Measurements from ENCODE around the gene PIK3C2G. TPM values are rescaled to one million over a fixed set of nuclear protein-coding genes. Genes with fewer than 3 reads are reported as not detected.

Gene PIK3C2G
- total and polyA plus RNA-seq, 10 of the 15 experiments (the other 5 are each of a cell fraction or from before 2014, with no cell fraction given), result not detected

- Histone ChIP-seq H3K36me3 (ENCODE audit: control insufficient read depth in 2 of 2, insufficient read depth in 2 of 2, low read length in 1 of 2) (no peaks in the 10 kb centered on the region), H4K20me1 (ENCODE audit: control insufficient read depth, insufficient read depth) (no peaks in the 10 kb centered on the region), H3K27ac (ENCODE audit: control insufficient read depth, insufficient read depth) (no peak overlapping the region), H3K9me3 (replicated peaks; ENCODE audit: control insufficient read depth, insufficient read depth, low read length) (no peaks in the 10 kb centered on the region), H3K79me2 (ENCODE audit: control insufficient read depth, insufficient read depth, low read length) (no peaks in the 10 kb centered on the region), H3K4me1 (ENCODE audit: control insufficient read depth, insufficient read depth, low read length) (no peaks in the 10 kb centered on the region), H2AFZ (ENCODE audit: control insufficient read depth, low read depth, low read length) (no peak overlapping the region), H3K4me2 (ENCODE audit: control insufficient read depth, insufficient read depth) (no peak overlapping the region), H3K9ac (ENCODE audit: control insufficient read depth, insufficient read depth, low read length) (no peak overlapping the region), H3K4me3 (no peak overlapping the region), H3K27me3 (replicated peaks in 1 of 2; ENCODE audit: control insufficient read depth in 2 of 2, insufficient read depth in 2 of 2, low read length in 1 of 2) (no peaks in the 10 kb centered on the region)
- POLR2A ChIA-PET, result no interaction called here
- intact Hi-C loops (cut with micrococcal nuclease; ENCODE audit: unreplicated experiment) (no loop called here), in situ Hi-C loops (cut with MboI) (no loop called here)
- no peak for ATAC-seq
- BruUV-seq (replicated peaks), result no TSS peak
- FAIRE-seq, result no peak
- WGBS (ENCODE audit: insufficient coverage, insufficient replicate concordance, low lambda C conversion rate, missing lambda C conversion rate), result 62% methylated on average over 6 of the region's 6 CpGs
- DNase-seq (ENCODE audit: low read depth, low spot score), result no peak
- RAD21 ChIA-PET (ENCODE audit: unreplicated experiment), result no interaction called here
- SMC1A ChIA-PET (ENCODE audit: uncharacterized antibody, unreplicated experiment), result no interaction called here
- CTCF ChIA-PET, result no interaction called here
- TF ChIP-seq NFXL1 (IDR thresholded peaks at IDR 0.05; ENCODE audit: borderline replicate concordance), result no peak
- TF ChIP-seq DPF2 (IDR thresholded peaks at IDR 0.05), result no peak
- TF ChIP-seq, protein P1, sequence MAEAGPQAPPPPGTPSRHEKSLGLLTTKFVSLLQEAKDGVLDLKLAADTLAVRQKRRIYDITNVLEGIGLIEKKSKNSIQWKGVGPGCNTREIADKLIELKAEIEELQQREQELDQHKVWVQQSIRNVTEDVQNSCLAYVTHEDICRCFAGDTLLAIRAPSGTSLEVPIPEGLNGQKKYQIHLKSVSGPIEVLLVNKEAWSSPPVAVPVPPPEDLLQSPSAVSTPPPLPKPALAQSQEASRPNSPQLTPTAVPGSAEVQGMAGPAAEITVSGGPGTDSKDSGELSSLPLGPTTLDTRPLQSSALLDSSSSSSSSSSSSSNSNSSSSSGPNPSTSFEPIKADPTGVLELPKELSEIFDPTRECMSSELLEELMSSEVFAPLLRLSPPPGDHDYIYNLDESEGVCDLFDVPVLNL (IDR thresholded peaks at IDR 0.05; ENCODE audit: low read depth, low read length), result no peak
- no peak for TF ChIP-seq STAT3 (IDR thresholded peaks at IDR 0.05; ENCODE audit: low read depth, low read length)
- no peak for TF ChIP-seq ZNF217 (IDR thresholded peaks at IDR 0.05)
- no peak for TF ChIP-seq RAD51 (IDR thresholded peaks at IDR 0.05)
- TF ChIP-seq SMC3 (IDR thresholded peaks at IDR 0.05; ENCODE audit: borderline replicate concordance, low read length), result no peak
- TF ChIP-seq, protein P2, sequence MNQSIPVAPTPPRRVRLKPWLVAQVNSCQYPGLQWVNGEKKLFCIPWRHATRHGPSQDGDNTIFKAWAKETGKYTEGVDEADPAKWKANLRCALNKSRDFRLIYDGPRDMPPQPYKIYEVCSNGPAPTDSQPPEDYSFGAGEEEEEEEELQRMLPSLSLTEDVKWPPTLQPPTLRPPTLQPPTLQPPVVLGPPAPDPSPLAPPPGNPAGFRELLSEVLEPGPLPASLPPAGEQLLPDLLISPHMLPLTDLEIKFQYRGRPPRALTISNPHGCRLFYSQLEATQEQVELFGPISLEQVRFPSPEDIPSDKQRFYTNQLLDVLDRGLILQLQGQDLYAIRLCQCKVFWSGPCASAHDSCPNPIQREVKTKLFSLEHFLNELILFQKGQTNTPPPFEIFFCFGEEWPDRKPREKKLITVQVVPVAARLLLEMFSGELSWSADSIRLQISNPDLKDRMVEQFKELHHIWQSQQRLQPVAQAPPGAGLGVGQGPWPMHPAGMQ (IDR thresholded peaks at IDR 0.05; ENCODE audit: borderline replicate concordance), result no peak
- TF ChIP-seq ZBTB40 (IDR thresholded peaks at IDR 0.05; ENCODE audit: borderline replicate concordance), result no peak
- no peak for TF ChIP-seq CBFB (IDR thresholded peaks at IDR 0.05; ENCODE audit: low read depth)
- TF ChIP-seq USF2 (IDR thresholded peaks at IDR 0.05; ENCODE audit: borderline replicate concordance, low read depth, low read length), result no peak
- TF ChIP-seq, protein P3, sequence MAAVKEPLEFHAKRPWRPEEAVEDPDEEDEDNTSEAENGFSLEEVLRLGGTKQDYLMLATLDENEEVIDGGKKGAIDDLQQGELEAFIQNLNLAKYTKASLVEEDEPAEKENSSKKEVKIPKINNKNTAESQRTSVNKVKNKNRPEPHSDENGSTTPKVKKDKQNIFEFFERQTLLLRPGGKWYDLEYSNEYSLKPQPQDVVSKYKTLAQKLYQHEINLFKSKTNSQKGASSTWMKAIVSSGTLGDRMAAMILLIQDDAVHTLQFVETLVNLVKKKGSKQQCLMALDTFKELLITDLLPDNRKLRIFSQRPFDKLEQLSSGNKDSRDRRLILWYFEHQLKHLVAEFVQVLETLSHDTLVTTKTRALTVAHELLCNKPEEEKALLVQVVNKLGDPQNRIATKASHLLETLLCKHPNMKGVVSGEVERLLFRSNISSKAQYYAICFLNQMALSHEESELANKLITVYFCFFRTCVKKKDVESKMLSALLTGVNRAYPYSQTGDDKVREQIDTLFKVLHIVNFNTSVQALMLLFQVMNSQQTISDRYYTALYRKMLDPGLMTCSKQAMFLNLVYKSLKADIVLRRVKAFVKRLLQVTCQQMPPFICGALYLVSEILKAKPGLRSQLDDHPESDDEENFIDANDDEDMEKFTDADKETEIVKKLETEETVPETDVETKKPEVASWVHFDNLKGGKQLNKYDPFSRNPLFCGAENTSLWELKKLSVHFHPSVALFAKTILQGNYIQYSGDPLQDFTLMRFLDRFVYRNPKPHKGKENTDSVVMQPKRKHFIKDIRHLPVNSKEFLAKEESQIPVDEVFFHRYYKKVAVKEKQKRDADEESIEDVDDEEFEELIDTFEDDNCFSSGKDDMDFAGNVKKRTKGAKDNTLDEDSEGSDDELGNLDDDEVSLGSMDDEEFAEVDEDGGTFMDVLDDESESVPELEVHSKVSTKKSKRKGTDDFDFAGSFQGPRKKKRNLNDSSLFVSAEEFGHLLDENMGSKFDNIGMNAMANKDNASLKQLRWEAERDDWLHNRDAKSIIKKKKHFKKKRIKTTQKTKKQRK (IDR thresholded peaks at IDR 0.05; ENCODE audit: low read depth, low read length), result no peak
- no peak for TF ChIP-seq BACH1 (IDR thresholded peaks at IDR 0.05; ENCODE audit: borderline replicate concordance)
Measured at GRCh38 chr12:18373181-18373580, 111.9 kb downstream of the PIK3C2G start.

All from GM12878 (cell line).